HG03196 (cell line): ENCODE results near the gene NCOR1.
"Not testable (repeated sequence)": the region's sequence is repeated elsewhere in the genome, so short reads cannot be mapped to it uniquely, and the experiment has no call there.

Experiments used
- ATAC-seq: cut with Tn5 transposase; IDR thresholded peaks from one replicate; pipeline ENCODE4 v1.9.1; 2021; ENCODE audit not compliant: unreplicated experiment

NCOR1 gene

DNA sequence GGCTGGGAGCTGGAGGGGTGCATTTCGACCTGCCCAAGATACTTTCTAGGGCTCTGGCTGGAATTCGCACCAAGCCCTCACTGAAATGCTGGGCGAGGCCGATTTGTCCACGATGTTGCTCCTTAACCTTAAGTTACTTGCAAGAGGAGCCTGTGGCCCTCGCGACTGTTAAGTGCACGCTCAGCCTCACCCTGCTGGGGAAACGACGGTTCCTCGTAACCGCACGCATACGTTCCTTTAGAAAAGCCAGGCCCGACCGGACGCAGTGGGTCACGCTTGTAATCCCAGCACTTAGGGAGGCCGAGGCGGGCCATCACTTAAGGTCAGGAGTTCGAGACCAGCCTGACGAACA is 607 bp upstream of the NCOR1 start:
- ATAC-seq = peak; percentile 12

DNA sequence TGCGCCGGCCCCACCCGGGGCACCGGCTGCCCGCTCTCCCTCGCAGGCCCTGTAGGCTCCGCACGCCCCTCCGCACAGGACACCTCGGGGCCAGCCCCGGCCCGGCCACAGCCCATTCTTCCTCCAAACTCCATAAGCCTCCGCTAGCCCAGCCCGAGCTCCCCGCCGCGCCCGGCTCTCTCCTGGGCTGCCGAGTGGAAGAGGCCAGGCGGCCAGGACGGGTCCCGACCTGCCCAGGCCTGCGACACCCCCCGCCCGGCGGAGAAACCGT is 397 bp downstream of the NCOR1 start:
- ATAC-seq = peak; percentile 27

GRCh38 chr17:16214190-16215001 is 938 bp downstream of the NCOR1 start:
- ATAC-seq = no peak

DNA sequence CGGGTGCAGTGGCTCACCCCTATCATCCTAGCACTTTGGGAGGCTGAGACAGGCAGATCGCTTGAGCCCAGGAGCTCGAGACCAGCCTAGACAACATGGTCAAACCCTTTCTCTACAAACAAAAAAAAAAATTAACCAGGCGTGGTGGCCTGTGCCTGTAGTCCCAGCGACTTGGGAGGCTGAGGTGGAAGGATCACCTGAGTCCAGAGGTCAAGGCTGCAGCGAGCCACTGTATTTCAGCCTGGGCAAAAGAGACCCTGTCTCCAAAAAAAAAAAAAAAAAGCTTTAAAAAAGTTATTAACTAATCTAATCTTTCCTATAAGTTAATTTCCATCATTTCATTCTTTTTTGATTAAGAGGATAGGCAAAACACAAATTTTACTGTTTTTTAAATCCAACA is 2.5 kb downstream of the NCOR1 start:
- no peak for ATAC-seq

DNA sequence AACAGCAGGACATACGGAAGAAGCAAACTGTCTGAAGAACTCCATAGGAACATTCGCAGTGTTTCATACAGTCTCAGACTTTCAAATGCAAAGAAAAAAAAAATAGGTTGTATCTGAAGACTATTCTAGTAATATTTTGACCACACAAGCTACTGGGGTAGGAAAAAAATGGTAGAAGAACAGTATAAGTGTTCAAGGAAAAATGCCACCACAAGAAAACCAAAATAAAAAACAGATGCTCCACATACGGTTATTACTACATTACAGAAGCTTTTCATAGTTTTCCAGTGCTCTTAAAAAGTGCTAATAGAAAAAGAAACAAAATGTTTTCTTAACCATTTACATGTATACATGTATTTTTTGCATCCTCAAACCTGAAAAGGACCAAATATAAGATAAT is 3.7 kb downstream of the NCOR1 start:
- no peak for ATAC-seq

DNA sequence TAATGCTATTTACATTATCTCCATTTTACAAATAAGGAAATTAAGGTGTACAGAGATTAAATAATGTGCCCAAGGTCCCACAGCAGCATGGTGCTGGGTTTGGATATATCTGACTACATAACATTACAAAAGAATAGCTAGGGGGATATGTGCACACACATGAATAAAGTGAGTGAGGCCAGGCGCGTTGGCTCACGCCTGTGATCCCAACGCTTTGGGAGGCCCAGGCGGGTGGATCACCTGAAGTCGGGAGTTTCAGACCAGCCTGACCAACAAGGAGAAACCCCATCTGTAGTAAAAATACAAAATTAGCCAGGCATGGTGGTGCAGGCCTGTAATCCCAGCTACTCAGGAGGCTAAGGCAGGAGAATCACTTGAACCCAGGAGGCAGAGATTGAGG is 10.6 kb downstream of the NCOR1 start:
- not testable (repeated sequence) for ATAC-seq

GRCh38 chr17:16202554-16203500 is 12.5 kb downstream of the NCOR1 start:
- not testable (repeated sequence) for ATAC-seq

DNA sequence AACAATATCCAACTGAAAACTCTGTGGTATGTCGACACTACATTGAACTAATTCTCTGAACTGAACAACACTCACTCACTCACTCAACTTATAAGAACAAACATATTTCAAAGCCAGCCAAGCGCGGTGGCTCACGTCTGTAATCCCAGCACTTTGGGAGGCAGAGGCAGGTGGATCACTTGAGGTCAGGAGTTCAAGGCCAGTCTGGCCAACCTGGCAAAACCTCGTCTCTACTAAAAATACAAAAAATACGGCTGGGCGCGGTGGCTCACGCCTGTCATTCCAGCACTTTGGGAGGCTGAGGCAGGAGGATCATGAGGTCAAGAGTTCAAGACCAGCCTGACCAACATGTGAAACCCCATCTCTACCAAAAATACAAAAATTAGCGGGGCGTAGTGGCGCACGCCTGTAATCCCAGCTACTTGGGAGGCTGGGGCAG is 13.6 kb downstream of the NCOR1 start:
- not testable (repeated sequence) for ATAC-seq

- no peak for ATAC-seq
These were observed 16.2 kb downstream of the NCOR1 start for GRCh38 chr17:16199093-16199492.

DNA sequence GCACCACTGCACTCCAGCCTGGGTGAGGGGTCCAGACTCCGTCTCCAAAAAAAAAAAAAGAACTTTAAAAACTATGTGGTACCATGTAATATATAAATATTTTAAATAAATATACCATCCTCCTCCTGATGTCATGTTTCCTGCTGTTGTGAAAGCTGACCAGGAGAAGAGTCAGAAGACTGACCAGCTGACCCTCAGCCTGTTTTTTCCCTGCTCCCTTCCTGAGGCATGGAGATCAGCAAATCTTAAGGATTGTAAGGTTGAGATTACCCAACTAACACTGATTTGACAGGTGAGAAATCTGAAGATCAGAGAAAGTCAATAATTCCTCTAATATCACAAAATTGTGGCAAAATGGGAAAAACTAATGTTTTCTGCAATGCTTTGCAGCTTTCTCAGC is 18.1 kb downstream of the NCOR1 start:
- no peak for ATAC-seq

DNA sequence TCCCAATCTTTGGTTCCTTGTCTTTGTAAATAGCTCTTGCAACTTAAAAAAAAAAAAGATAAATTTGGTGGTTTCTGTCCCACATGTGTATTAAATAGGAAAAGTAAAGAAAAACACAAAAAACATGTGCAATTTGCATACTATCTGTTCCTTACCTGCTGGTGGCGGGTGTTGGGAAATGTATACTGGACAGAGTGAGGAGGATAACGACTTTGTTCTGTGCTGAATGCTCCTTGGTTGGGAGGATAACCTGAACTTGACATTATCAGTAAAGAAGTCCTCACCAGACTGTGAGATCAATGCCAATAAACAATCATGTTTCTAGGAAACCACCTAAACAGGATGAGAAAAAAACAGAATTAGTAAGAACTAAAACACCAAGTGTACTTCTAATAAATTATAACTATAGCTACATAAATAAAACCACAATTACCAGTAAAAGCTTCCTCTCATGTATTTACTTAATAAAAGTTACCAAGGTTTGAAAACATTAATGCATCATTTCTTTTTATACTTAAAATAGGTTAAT is 21.0 kb downstream of the NCOR1 start:
- not testable (repeated sequence) for ATAC-seq

- no peak for ATAC-seq
These were observed 23.7 kb downstream of the NCOR1 start for GRCh38 chr17:16191604-16192003.

DNA sequence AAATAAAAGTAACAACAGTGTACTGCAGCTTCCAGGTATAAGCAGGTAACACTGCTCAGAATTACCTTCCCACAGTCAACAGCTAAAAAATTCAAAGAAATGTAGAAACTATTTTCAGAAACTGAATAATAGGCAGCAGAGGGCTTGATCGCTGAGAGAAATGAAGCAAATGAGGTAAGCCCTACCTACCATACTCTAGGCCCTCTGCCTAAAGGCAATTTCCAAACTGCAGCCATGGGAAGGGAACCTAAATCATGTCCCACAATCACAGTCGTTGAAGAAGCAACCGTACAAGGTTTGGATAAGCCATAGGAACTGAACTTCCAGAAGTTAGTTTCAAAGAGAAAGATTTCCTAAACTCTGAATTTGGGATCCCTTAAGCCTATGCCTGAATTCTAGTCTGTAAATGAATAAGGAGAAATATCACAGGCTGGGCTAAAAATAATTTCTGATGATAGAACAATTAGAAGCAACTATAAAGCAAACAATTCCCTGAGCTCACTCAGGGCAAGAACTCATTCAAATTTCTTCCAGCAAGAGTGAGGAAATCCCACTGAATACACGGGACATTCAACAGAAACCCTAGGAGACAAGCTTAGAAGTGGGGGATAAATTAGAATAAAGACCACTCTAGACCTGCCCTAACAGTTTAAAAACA is 24.5 kb downstream of the NCOR1 start:
- no peak for ATAC-seq

- no peak for ATAC-seq
These were observed 25.5 kb downstream of the NCOR1 start for GRCh38 chr17:16189791-16190348.

- no peak for ATAC-seq
These were observed 27.7 kb downstream of the NCOR1 start for GRCh38 chr17:16187642-16188041.

GRCh38 chr17:16181581-16181980 is 33.8 kb downstream of the NCOR1 start:
- no peak for ATAC-seq

GRCh38 chr17:16178836-16179235 is 36.5 kb downstream of the NCOR1 start:
- ATAC-seq = no peak

- ATAC-seq = no peak
These were observed 43.7 kb downstream of the NCOR1 start for GRCh38 chr17:16171613-16172012.

DNA sequence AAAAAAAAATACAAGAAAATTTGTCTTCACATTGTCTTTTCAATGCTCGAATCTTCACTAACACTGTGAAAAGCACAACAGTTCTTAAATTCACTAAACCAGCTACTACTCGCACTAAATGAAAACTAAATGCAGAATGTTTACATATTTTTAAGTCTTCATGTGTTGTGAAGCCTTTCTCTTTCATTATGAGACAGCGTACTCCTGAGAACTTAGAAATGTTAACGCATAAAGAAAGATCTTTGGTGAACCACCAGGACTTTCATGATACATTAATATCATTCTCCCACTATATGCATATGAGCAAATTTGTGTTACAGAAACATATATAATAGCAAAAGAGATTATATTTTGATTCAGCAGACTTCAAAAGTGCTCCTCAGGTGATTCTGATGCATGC is 48.6 kb downstream of the NCOR1 start:
- not testable (repeated sequence) for ATAC-seq

DNA sequence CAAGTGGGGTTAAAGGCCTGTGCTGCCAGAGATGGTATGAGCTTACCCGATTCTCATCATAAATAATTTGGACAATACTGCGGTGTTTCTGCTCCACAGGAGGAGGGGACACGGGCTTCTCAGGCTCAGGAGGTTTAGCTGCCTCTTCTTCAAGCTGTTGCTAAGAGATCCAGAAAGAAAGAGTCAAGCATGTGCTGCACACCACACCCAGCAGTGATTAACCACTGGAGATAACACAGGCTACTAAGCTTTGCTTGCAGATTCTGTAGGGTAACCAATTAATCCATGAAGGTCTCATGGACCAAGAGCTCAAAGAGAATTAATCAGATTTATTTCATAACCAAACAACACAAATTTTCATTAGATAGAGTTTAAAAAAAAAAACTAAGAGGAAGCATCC is 56.6 kb downstream of the NCOR1 start:
- no peak for ATAC-seq

- ATAC-seq = no peak
These were observed 59.8 kb downstream of the NCOR1 start for GRCh38 chr17:16155536-16155935.
